ENCODE measurements around the gene PHACTR3.

- TF ChIP-seq POLR2A (IDR thresholded peaks at IDR 0.05) (no peak), CTCF (IDR thresholded peaks at IDR 0.05) (no peak)
These were observed 262.0 kb downstream of the PHACTR3 start for GRCh38 chr20:59866338-59866737.

All from lower leg skin (tissue), 3 donors.